HG02759 (cell line): ENCODE measurements around the gene KIF22.
A peak's percentile ranks its signal among the peaks of the same experiment; 100 is the strongest.
"Not testable (repeated sequence)": the region's sequence is repeated elsewhere in the genome, so short reads cannot be mapped to it uniquely, and the experiment has no call there.

Experiments
- ATAC-seq: cut with Tn5 transposase; IDR thresholded peaks from one replicate; pipeline ENCODE4 v1.9.1; 2021; ENCODE audit warnings: mild to moderate bottlenecking, moderate library complexity; ENCODE audit not compliant: unreplicated experiment

KIF22 gene

GRCh38 chr16:29793153-29793552 is 2.6 kb downstream of the KIF22 start:
- not testable (repeated sequence) for ATAC-seq

GRCh38 chr16:29794231-29794710 is 3.7 kb downstream of the KIF22 start:
- no peak for ATAC-seq

- no peak for ATAC-seq
These were observed 11.9 kb downstream of the KIF22 start for GRCh38 chr16:29802416-29802935.

- ATAC-seq, result no peak
These were observed 13.5 kb downstream of the KIF22 start for GRCh38 chr16:29804020-29804419.

GRCh38 chr16:29804455-29805231 is 14.1 kb downstream of the KIF22 start:
- no peak for ATAC-seq

- ATAC-seq, result peak; percentile 54
These were observed 14.9 kb downstream of the KIF22 start for GRCh38 chr16:29805232-29806098.

- no peak for ATAC-seq
These were observed 15.6 kb downstream of the KIF22 start, which contains the start of gene MAZ for GRCh38 chr16:29806099-29806579. Gene MAZ, plus strand, starts transcription at chr16:29806529. Its CDS starts 173 bp downstream, at chr16:29806702.

GRCh38 chr16:29806641-29807425 is 16.3 kb downstream of the KIF22 start:
- ATAC-seq, result no peak

GRCh38 chr16:29807426-29808218 is 17.1 kb downstream of the KIF22 start:
- peak; percentile 14 for ATAC-seq

GRCh38 chr16:29808219-29808900 is 17.8 kb downstream of the KIF22 start:
- ATAC-seq, result no peak

- no peak for ATAC-seq
These were observed 18.6 kb downstream of the KIF22 start for GRCh38 chr16:29809031-29809747.

- ATAC-seq, result no peak
These were observed 19.5 kb downstream of the KIF22 start for GRCh38 chr16:29809850-29810698.

- no peak for ATAC-seq
These were observed 20.2 kb downstream of the KIF22 start for GRCh38 chr16:29810699-29811169.

GRCh38 chr16:29811170-29811895 is 20.8 kb downstream of the KIF22 start:
- peak; percentile 39 for ATAC-seq

- ATAC-seq, result no peak
These were observed 21.5 kb downstream of the KIF22 start, which contains the start of gene PRRT2 for GRCh38 chr16:29811896-29812665. Gene PRRT2, plus strand, starts transcription at chr16:29812193. Its CDS starts 862 bp downstream, at chr16:29813055.
